ENCODE measurements around the gene OR1F1.

The OR1F1 gene

GRCh38 chr16:3147046-3147756 lies 40.8 kb upstream of the OR1F1 start:
- 0 out of 2 replicates have a peak, but pooled peaks cover 6% of the 10 kb centered on the region for H3K4me1 ChIP-seq (ENCODE audit: insufficient read depth, low read length)
- no peaks in the 10 kb centered on the region for H3K36me3 ChIP-seq (ENCODE audit: insufficient read depth, low read length)
- H3K9me3 ChIP-seq (ENCODE audit: control insufficient read depth, insufficient read depth, low read length) = no peaks in the 10 kb centered on the region
- no peak overlapping the region for H3K9ac ChIP-seq (ENCODE audit: low read depth, low read length)

GRCh38 chr16:3147757-3148104 lies 40.3 kb upstream of the OR1F1 start:
- no peaks in the 10 kb centered on the region for H3K9me3 ChIP-seq (ENCODE audit: control insufficient read depth, insufficient read depth, low read length)

DNA sequence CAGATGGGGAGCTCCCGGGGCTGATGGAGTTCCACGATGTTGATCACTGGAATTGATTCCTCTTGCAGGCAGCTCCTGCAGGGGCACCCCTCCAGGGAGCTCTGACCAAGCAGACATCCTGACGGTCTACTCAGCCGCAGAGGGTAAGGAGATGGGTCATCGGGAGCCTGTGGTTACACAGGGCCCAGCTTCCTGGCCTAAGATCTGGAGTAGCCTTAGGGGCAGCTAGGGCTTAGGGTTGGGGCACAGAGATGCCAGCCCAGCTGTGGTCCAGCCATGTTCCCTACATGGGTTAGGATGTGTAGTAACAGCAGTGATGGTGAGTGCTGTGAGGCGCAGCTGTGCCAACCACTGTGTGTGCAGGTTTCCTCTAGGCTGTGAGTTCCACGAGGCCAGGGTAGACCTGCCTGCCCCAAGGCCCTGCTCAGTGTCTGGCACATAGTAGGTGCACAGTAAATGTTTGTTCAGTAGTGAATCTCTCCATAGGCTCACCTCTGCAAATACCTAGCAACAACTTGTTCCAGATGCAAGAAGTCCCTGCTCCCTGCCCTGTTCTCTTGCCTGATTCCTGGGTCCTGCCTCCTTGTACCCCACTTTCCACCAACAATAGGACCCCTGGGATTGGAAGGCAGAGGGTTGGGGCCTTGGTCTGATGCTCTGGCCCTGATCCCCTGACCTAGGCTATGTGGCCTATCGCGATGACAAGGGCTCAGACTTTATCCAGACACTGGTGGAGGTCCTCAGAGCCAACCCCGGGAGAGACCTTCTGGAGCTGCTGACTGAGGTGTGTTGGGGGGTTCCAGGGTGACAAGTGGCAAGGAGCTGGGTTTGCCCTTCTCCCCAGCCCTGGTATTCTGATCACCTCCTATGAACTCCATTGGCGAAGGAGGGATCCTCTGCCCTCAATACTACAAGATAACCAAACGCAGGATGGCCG lies 39.5 kb upstream of the OR1F1 start:
- no peaks in the 10 kb centered on the region for H3K9me3 ChIP-seq (ENCODE audit: control insufficient read depth, insufficient read depth, low read length)
- H3K36me3 ChIP-seq (ENCODE audit: insufficient read depth, low read length) = no peaks in the 10 kb centered on the region
- 0 out of 2 replicates have a peak, but pooled peaks cover 6% of the 10 kb centered on the region for H3K4me1 ChIP-seq (ENCODE audit: insufficient read depth, low read length)
- H3K9ac ChIP-seq (ENCODE audit: low read depth, low read length) = no peak overlapping the region

More at GRCh38 chr16:3147757-3148104, 40.3 kb upstream of the OR1F1 start:
- Histone ChIP-seq H3K9ac (ENCODE audit: low read depth, low read length) (no peak overlapping the region), H3K4me1 (ENCODE audit: insufficient read depth, low read length) (0 out of 2 replicates have a peak, but pooled peaks cover 6% of the 10 kb centered on the region), H3K36me3 (ENCODE audit: insufficient read depth, low read length) (no peaks in the 10 kb centered on the region)

GRCh38 chr16:3149193-3149530 lies 38.8 kb upstream of the OR1F1 start:
- no peaks in the 10 kb centered on the region for H3K36me3 ChIP-seq (ENCODE audit: insufficient read depth, low read length)
- 0 out of 2 replicates have a peak, but pooled peaks cover 6% of the 10 kb centered on the region for H3K4me1 ChIP-seq (ENCODE audit: insufficient read depth, low read length)
- peak overlapping the region; percentile 94; the same call in 1 of the 2 replicates for H3K9ac ChIP-seq (ENCODE audit: low read depth, low read length)
- H3K9me3 ChIP-seq (ENCODE audit: control insufficient read depth, insufficient read depth, low read length) = no peaks in the 10 kb centered on the region

- Histone ChIP-seq H3K9ac (ENCODE audit: low read depth, low read length) (peak overlapping the region; percentile 94), H3K36me3 (ENCODE audit: insufficient read depth, low read length) (no peaks in the 10 kb centered on the region), H3K4me1 (ENCODE audit: insufficient read depth, low read length) (0 out of 2 replicates have a peak, but pooled peaks cover 6% of the 10 kb centered on the region), H3K9me3 (ENCODE audit: control insufficient read depth, insufficient read depth, low read length) (no peaks in the 10 kb centered on the region)
Measured at GRCh38 chr16:3149630-3150345, 38.2 kb upstream of the OR1F1 start.

DNA sequence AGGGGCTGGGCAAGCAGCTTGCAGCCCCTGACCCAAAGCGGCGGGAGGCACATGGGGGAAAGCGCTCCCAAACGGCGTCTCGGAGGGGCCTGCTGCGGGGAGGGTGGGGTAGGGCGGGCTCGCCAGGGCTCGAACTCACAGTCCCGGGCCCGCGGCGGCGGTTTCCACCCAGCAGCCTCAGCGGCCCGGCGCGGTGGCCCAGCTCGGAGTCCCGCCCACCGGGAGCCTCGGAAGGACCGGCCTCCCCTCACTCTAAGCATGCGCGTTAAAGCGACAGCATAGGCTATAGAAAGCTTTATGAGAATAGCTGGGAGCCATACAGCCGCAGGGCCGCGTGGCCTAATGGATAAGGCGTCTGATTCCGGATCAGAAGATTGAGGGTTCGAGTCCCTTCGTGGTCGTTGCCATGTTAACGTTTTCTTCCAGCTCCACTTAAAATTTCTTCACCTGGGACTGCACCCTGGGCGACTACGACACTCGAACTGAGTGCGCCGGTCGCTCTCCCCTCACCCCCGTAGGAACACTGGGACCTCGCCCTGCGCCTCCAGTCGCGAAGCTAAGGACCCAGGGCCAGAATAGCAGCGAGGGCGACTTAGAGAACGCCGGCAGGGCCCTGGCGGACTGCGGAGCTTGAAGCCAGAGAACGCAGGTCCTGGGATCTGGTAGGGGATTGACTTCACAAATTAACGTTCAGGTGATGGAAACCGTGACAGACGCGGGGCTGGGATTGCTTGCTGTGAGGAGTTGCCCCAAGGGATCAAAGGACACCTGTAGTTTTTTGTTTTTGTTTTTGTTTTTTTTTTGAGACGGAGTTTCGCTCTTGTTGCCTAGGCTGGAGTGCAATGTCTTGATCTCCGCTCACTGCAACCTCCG lies 37.4 kb upstream of the OR1F1 start:
- 0 out of 2 replicates have a peak, but pooled peaks cover 6% of the 10 kb centered on the region for H3K4me1 ChIP-seq (ENCODE audit: insufficient read depth, low read length)
- no peaks in the 10 kb centered on the region for H3K36me3 ChIP-seq (ENCODE audit: insufficient read depth, low read length)
- no peaks in the 10 kb centered on the region for H3K9me3 ChIP-seq (ENCODE audit: control insufficient read depth, insufficient read depth, low read length)
- peak overlapping the region; percentile 94 for H3K9ac ChIP-seq (ENCODE audit: low read depth, low read length)

GRCh38 chr16:3152027-3152276 lies 36.1 kb upstream of the OR1F1 start:
- no peaks in the 10 kb centered on the region for H3K9me3 ChIP-seq (ENCODE audit: control insufficient read depth, insufficient read depth, low read length)
- H3K9ac ChIP-seq (ENCODE audit: low read depth, low read length) = peak overlapping the region; percentile 77
- H3K4me1 ChIP-seq (ENCODE audit: insufficient read depth, low read length) = 0 out of 2 replicates have a peak, but pooled peaks cover 6% of the 10 kb centered on the region
- H3K36me3 ChIP-seq (ENCODE audit: insufficient read depth, low read length) = no peaks in the 10 kb centered on the region

DNA sequence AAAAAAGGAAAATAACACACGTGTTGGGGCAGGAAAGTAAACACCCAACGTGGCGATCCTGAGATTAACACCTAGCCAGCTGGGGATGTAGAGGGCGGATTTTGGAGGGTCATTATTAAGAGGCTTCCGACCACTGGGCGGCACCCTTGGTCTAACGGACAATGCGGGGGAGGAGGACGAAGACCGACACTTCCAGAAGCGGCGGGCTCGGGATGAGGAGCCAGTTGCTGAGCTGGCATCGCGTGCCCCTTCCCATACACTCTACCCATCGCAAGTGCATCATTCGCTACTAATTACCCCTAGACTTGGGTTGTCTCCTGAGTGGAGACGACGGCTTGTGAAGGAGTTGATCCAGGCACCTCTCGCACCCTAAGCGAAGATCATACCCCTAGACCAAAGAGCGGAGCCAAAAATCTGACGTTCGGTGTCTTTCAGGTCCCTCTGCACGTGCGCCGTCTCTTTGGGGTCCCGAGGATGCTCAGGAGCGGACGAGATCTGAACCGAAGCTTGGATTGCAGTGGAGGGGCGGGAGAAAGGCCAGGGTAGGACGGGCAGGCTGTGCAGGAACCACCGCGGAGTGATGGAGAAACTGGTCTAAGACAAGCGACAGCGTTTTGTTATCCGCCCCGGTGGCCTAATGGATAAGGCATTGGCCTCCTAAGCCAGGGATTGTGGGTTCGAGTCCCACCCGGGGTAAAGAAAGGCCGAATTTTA lies 35.6 kb upstream of the OR1F1 start:
- peak overlapping the region; percentile 77 for H3K9ac ChIP-seq (ENCODE audit: low read depth, low read length)
- H3K36me3 ChIP-seq (ENCODE audit: insufficient read depth, low read length) = no peaks in the 10 kb centered on the region
- H3K9me3 ChIP-seq (ENCODE audit: control insufficient read depth, insufficient read depth, low read length) = no peaks in the 10 kb centered on the region
- H3K4me1 ChIP-seq (ENCODE audit: insufficient read depth, low read length) = 0 out of 2 replicates have a peak, but pooled peaks cover 6% of the 10 kb centered on the region

DNA sequence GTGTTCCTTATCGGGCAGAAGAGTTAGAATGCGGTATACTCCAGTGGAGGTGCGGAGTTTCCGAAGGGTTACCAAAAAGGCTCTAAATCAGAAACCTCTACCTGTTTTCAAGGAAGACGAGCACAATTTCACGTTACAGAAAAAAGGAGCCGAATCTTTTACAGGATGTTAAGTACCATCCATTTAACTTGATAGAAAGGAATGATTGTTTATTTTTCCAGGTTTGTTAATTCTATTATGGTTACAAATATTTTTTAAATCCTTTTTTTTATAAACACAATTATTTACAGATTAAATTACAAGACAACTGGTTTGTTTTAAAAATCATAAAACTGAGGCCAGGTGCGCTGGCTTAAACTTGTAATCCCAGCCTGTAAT lies 35.0 kb upstream of the OR1F1 start:
- 0 out of 2 replicates have a peak, but pooled peaks cover 6% of the 10 kb centered on the region for H3K4me1 ChIP-seq (ENCODE audit: insufficient read depth, low read length)

DNA sequence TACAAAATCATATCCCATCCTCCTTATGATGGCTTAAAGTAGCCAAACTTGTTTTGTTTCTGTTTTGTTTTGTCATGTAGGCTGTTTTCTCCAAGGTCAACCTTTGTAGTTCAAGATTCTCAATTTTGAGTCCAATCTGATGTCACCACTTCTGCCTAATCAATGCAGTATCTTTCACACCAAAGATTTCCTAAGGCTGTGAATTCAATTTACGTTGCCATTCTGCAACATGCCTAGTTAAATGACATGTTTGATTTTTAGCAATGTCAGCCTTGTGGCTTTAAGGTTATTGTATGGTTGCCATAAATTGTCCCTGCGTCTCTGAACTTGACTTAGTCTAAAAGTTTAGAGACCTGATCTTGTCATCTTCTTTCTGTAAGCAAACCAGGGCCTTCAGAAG lies 32.8 kb upstream of the OR1F1 start:
- Histone ChIP-seq H3K9ac (ENCODE audit: low read depth, low read length) (no peak overlapping the region), H3K9me3 (ENCODE audit: control insufficient read depth, insufficient read depth, low read length) (no peaks in the 10 kb centered on the region), H3K4me1 (ENCODE audit: insufficient read depth, low read length) (no peaks in the 10 kb centered on the region), H3K36me3 (ENCODE audit: insufficient read depth, low read length) (no peaks in the 10 kb centered on the region)

More for the DNA sequence above, 35.0 kb upstream of the OR1F1 start:
- H3K36me3 ChIP-seq (ENCODE audit: insufficient read depth, low read length) = no peaks in the 10 kb centered on the region
- H3K9me3 ChIP-seq (ENCODE audit: control insufficient read depth, insufficient read depth, low read length) = no peaks in the 10 kb centered on the region
- no peak overlapping the region; the same call in 1 of the 2 replicates for H3K9ac ChIP-seq (ENCODE audit: low read depth, low read length)

- Histone ChIP-seq H3K36me3 (ENCODE audit: insufficient read depth, low read length) (no peaks in the 10 kb centered on the region), H3K4me1 (ENCODE audit: insufficient read depth, low read length) (no peaks in the 10 kb centered on the region), H3K9ac (ENCODE audit: low read depth, low read length) (no peak overlapping the region), H3K9me3 (ENCODE audit: control insufficient read depth, insufficient read depth, low read length) (no peaks in the 10 kb centered on the region)
Measured at GRCh38 chr16:3155972-3156371, 32.0 kb upstream of the OR1F1 start.

DNA sequence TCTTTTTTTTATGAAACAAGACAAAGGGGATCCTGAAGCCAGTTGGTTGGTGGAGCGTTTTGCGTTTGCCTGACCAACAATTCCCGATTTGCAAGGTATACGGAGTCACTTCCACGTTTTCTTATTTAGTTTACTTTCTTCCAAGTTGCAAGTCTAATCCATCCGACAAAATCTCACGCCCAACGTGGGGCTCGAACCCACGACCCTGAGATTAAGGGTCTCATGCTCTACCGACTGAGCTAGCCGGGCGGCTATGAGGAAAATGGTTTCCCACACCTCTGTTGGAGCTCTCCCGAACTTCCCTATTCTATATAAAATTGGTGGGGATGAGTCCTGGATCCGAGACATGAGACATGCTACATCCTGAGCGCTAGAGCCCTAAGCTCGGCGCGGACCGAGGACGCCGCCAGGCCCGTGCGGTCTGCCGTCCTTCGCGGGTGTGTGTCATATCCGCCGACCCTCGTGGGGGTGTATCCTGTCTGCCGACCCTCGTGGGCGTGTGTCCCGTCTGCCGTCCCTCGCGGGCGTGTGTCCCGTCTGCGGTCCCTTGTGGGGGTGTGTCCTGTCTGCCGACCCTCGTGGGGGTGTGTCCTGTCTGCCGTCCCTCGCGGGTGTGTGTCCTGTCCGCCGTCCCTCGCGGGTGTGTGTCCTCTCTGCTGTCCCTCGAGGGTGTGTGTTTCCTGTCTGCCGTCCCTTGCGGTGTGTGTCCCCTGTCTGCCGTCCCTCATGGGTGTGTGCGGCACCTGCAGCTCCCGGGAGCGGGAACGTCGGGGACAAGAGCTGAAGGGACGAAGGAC lies 30.6 kb upstream of the OR1F1 start:
- Histone ChIP-seq H3K9me3 (ENCODE audit: control insufficient read depth, insufficient read depth, low read length) (no peaks in the 10 kb centered on the region), H3K36me3 (ENCODE audit: insufficient read depth, low read length) (no peaks in the 10 kb centered on the region), H3K4me1 (ENCODE audit: insufficient read depth, low read length) (no peaks in the 10 kb centered on the region), H3K9ac (ENCODE audit: low read depth, low read length) (peak overlapping the region; percentile 49)

Measured in ES-I3 (cell line).